SH-SY5Y (cell line): ENCODE measurements around the gene PCYT2.

Experiments
- GATA2 ChIP-seq: IDR thresholded peaks from 2 replicates; pipeline ENCODE4 v1.6.1; 2011; ENCODE audit warnings: mild to moderate bottlenecking, low read depth, low read length
- GATA3 ChIP-seq: IDR thresholded peaks from 2 replicates; pipeline ENCODE4 v1.6.1; 2011; ENCODE audit warnings: low read depth, mild to moderate bottlenecking, low read length, moderate library complexity

Gene PCYT2

GRCh38 chr17:81863833-81864768, 47.1 kb downstream of the PCYT2 start:
- no peak for TF ChIP-seq GATA2
- no peak for TF ChIP-seq GATA3

GRCh38 chr17:81863123-81863675, 48.0 kb downstream of the PCYT2 start:
- TF ChIP-seq GATA2 (no peak), GATA3 (no peak)

GRCh38 chr17:81860756-81861568, 50.2 kb downstream of the PCYT2 start:
- TF ChIP-seq GATA2 (no peak), GATA3 (no peak)

GRCh38 chr17:81859906-81860755, 51.1 kb downstream of the PCYT2 start, which contains the start of gene P4HB:
TSS of gene P4HB (minus strand) at chr17:81860535. CDS start at chr17:81860471, 64 bp downstream.
- no peak for TF ChIP-seq GATA3
- TF ChIP-seq GATA2 = 0 out of 2 replicates have a peak, but pooled peaks have one; percentile 4

- TF ChIP-seq GATA3 (no peak), GATA2 (no peak)
These were observed 52.0 kb downstream of the PCYT2 start for GRCh38 chr17:81858967-81859905.

GRCh38 chr17:81858170-81858966, 52.8 kb downstream of the PCYT2 start:
- no peak for TF ChIP-seq GATA3
- no peak for TF ChIP-seq GATA2

- TF ChIP-seq GATA2 = no peak
- no peak for TF ChIP-seq GATA3
These were observed 56.0 kb downstream of the PCYT2 start for GRCh38 chr17:81854974-81855774.

GRCh38 chr17:81852237-81852636, 59.0 kb downstream of the PCYT2 start:
- TF ChIP-seq GATA2 (no peak), GATA3 (no peak)

- no peak for TF ChIP-seq GATA2
- no peak for TF ChIP-seq GATA3
These were observed 59.8 kb downstream of the PCYT2 start for GRCh38 chr17:81851423-81851822.
